ENCODE results near the gene CMIP.

Gene CMIP

GRCh38 chr16:81734632-81735434 is 290.2 kb downstream of the CMIP start:
- Histone ChIP-seq H3K27me3 (ENCODE audit: low read length) (no peaks in the 10 kb centered on the region), H3K4me3 (ENCODE audit: insufficient read depth, low read length, poor library complexity, severe bottlenecking) (no peak overlapping the region), H3F3A (ENCODE audit: insufficient read depth) (peaks cover 18% of the 10 kb centered on the region), H3K36me3 (ENCODE audit: low read length) (no peaks in the 10 kb centered on the region), H3K9me2 (replicated peaks; ENCODE audit: insufficient read depth, low read length) (no peaks in the 10 kb centered on the region), H3K9ac (ENCODE audit: low read length) (no peak overlapping the region), H3K27ac (ENCODE audit: low read depth, low read length) (no peak overlapping the region), H4K20me1 (ENCODE audit: low read depth, low read length) (no peaks in the 10 kb centered on the region), H3K4me2 (ENCODE audit: low read depth, low read length, poor library complexity, severe bottlenecking) (no peak overlapping the region), H3K79me2 (ENCODE audit: insufficient read depth, low read length) (peaks cover 7% of the 10 kb centered on the region), H3K9me3 (ENCODE audit: insufficient read depth, low read length) (no peaks in the 10 kb centered on the region), H2AFZ (ENCODE audit: low read depth, low read length, severe bottlenecking) (no peak overlapping the region)
- TF ChIP-seq EZH2phosphoT487 (conservative IDR thresholded peaks at IDR 0.05; ENCODE audit: low read length) (no peak), CTCF (IDR thresholded peaks at IDR 0.05; ENCODE audit: insufficient read depth, low read length, poor library complexity, severe bottlenecking) (no peak)

- Histone ChIP-seq H3K9me3 (ENCODE audit: insufficient read depth, low read length) (no peaks in the 10 kb centered on the region), H3K9ac (ENCODE audit: low read length) (peak overlapping the region; percentile 89), H3K4me2 (ENCODE audit: low read depth, low read length, poor library complexity, severe bottlenecking) (peak overlapping the region; percentile 95), H3K36me3 (ENCODE audit: low read length) (no peaks in the 10 kb centered on the region), H2AFZ (ENCODE audit: low read depth, low read length, severe bottlenecking) (peak overlapping the region; percentile 50), H3F3A (ENCODE audit: insufficient read depth) (peaks cover 31% of the 10 kb centered on the region), H4K20me1 (ENCODE audit: low read depth, low read length) (no peaks in the 10 kb centered on the region), H3K79me2 (ENCODE audit: insufficient read depth, low read length) (peaks cover 36% of the 10 kb centered on the region), H3K9me2 (replicated peaks; ENCODE audit: insufficient read depth, low read length) (no peaks in the 10 kb centered on the region), H3K4me3 (ENCODE audit: insufficient read depth, low read length, poor library complexity, severe bottlenecking) (peak overlapping the region; percentile 33), H3K27me3 (ENCODE audit: low read length) (no peaks in the 10 kb centered on the region), H3K27ac (ENCODE audit: low read depth, low read length) (peak overlapping the region; percentile 97)
- TF ChIP-seq CTCF (IDR thresholded peaks at IDR 0.05; ENCODE audit: insufficient read depth, low read length, poor library complexity, severe bottlenecking) (peak; percentile 53), EZH2phosphoT487 (conservative IDR thresholded peaks at IDR 0.05; ENCODE audit: low read length) (no peak)
Observed at GRCh38 chr16:81737885-81738536, 293.4 kb downstream of the CMIP start.

- Histone ChIP-seq H3K9ac (ENCODE audit: low read length) (peak overlapping the region; percentile 89), H4K20me1 (ENCODE audit: low read depth, low read length) (no peaks in the 10 kb centered on the region), H3K36me3 (ENCODE audit: low read length) (no peaks in the 10 kb centered on the region), H3K79me2 (ENCODE audit: insufficient read depth, low read length) (peaks cover 37% of the 10 kb centered on the region), H2AFZ (ENCODE audit: low read depth, low read length, severe bottlenecking) (peak overlapping the region; percentile 50), H3K27me3 (ENCODE audit: low read length) (no peaks in the 10 kb centered on the region), H3K9me2 (replicated peaks; ENCODE audit: insufficient read depth, low read length) (no peaks in the 10 kb centered on the region), H3K9me3 (ENCODE audit: insufficient read depth, low read length) (no peaks in the 10 kb centered on the region), H3K4me3 (ENCODE audit: insufficient read depth, low read length, poor library complexity, severe bottlenecking) (peak overlapping the region; percentile 58), H3K27ac (ENCODE audit: low read depth, low read length) (peak overlapping the region; percentile 97), H3F3A (ENCODE audit: insufficient read depth) (peaks cover 31% of the 10 kb centered on the region), H3K4me2 (ENCODE audit: low read depth, low read length, poor library complexity, severe bottlenecking) (peak overlapping the region; percentile 95)
- TF ChIP-seq EZH2phosphoT487 (conservative IDR thresholded peaks at IDR 0.05; ENCODE audit: low read length) (no peak), CTCF (IDR thresholded peaks at IDR 0.05; ENCODE audit: insufficient read depth, low read length, poor library complexity, severe bottlenecking) (no peak)
Observed at GRCh38 chr16:81738783-81739496, 294.3 kb downstream of the CMIP start.
